H9 (cell line): ENCODE data around the gene R3HDM2. TPM values are rescaled to one million over a fixed set of nuclear protein-coding genes. Genes with fewer than 3 reads are reported as not detected.
"Not testable (repeated sequence)": the region's sequence is repeated elsewhere in the genome, so short reads cannot be mapped to it uniquely, and the experiment has no call there.

Source experiments
- DNase-seq: peaks from one replicate; pipeline ENCODE4 v3.0.0-alpha.2; 2017
- H2AFZ ChIP-seq: one replicate; pipeline ENCODE4 v1.6.1; 2013; ENCODE audit warnings: mild to moderate bottlenecking, low read length, control low read depth, moderate library complexity
- H2AK5ac ChIP-seq: 2 replicates; pipeline ENCODE4 v1.6.1; 2013; ENCODE audit warnings: low read length, control low read depth, mixed read lengths; ENCODE audit not compliant: insufficient read length
- H2BK120ac ChIP-seq: one replicate; pipeline ENCODE4 v1.6.1; 2013; ENCODE audit warnings: low read depth, mild to moderate bottlenecking, low read length, control low read depth, inconsistent platforms; ENCODE audit not compliant: poor library complexity, severe bottlenecking
- H2BK12ac ChIP-seq: 2 replicates; pipeline ENCODE4 v1.6.1; 2013; ENCODE audit warnings: low read length, control low read depth, mixed read lengths, low read depth; ENCODE audit not compliant: insufficient read length
- H2BK15ac ChIP-seq: 2 replicates; pipeline ENCODE4 v1.6.1; 2013; ENCODE audit warnings: low read depth, low read length, control low read depth
- H2BK20ac ChIP-seq: one replicate; pipeline ENCODE4 v1.6.1; 2013; ENCODE audit warnings: low read depth, mild to moderate bottlenecking, low read length, control low read depth, inconsistent platforms; ENCODE audit not compliant: poor library complexity, severe bottlenecking
- H2BK5ac ChIP-seq: 2 replicates; pipeline ENCODE4 v1.6.1; 2013; ENCODE audit warnings: low read length, control low read depth, mixed read lengths; ENCODE audit not compliant: insufficient read length
- H3K14ac ChIP-seq: 2 replicates; pipeline ENCODE4 v1.6.1; 2013; ENCODE audit warnings: low read length, control low read depth; ENCODE audit not compliant: insufficient read depth
- H3K18ac ChIP-seq: 2 replicates; pipeline ENCODE4 v1.6.1; 2013; ENCODE audit warnings: low read depth, mild to moderate bottlenecking, mixed read lengths, low read length, control low read depth; ENCODE audit not compliant: insufficient read length
- H3K23ac ChIP-seq: 2 replicates; pipeline ENCODE4 v1.6.1; 2013; ENCODE audit warnings: low read length, control low read depth, mixed read lengths, low read depth; ENCODE audit not compliant: insufficient read length
- H3K23me2 ChIP-seq: 2 replicates; pipeline ENCODE4 v1.6.1; 2013; ENCODE audit warnings: low read depth, mild to moderate bottlenecking, mixed read lengths, low read length, control low read depth; ENCODE audit not compliant: insufficient read length, poor library complexity, severe bottlenecking
- H3K27ac ChIP-seq: 2 replicates; pipeline ENCODE4 v1.5.1; 2013; ENCODE audit warnings: low read length, control low read depth, mixed read lengths, low read depth; ENCODE audit not compliant: insufficient read length
- H3K27me3 ChIP-seq: 2 replicates; pipeline ENCODE4 v1.6.1; 2013; ENCODE audit warnings: low read length, control low read depth, inconsistent platforms; ENCODE audit not compliant: insufficient read depth
- H3K4ac ChIP-seq: 2 replicates; pipeline ENCODE4 v1.6.1; 2013; ENCODE audit warnings: low read depth, mild to moderate bottlenecking, control low read depth, inconsistent platforms, low read length, moderate library complexity
- H3K4me1 ChIP-seq: 2 replicates; pipeline ENCODE4 v1.6.1; 2013; ENCODE audit warnings: low read length, control low read depth, inconsistent platforms; ENCODE audit not compliant: insufficient read depth
- H3K4me2 ChIP-seq: 2 replicates; pipeline ENCODE4 v1.6.1; 2013; ENCODE audit warnings: low read length, control low read depth, mixed read lengths; ENCODE audit not compliant: insufficient read length, insufficient read depth
- H3K56ac ChIP-seq: 2 replicates; pipeline ENCODE4 v1.6.1; 2013; ENCODE audit warnings: low read depth, mild to moderate bottlenecking, mixed read lengths, low read length, control low read depth; ENCODE audit not compliant: insufficient read length
- H3K79me1 ChIP-seq: 2 replicates; pipeline ENCODE4 v1.6.1; 2013; ENCODE audit warnings: low read depth, mild to moderate bottlenecking, moderate library complexity, low read length, control low read depth, inconsistent platforms; ENCODE audit not compliant: insufficient read depth, poor library complexity, severe bottlenecking
- H3K79me2 ChIP-seq: 2 replicates; pipeline ENCODE4 v1.6.1; 2013; ENCODE audit warnings: low read length, control low read depth, inconsistent platforms; ENCODE audit not compliant: insufficient read depth
- H3K9ac ChIP-seq: 2 replicates; pipeline ENCODE4 v1.6.1; 2013; ENCODE audit warnings: low read length, control low read depth, mixed read lengths; ENCODE audit not compliant: insufficient read length; ENCODE audit errors: extremely low read depth
- H3K9me3 ChIP-seq: one replicate; pipeline ENCODE4 v1.6.1; 2013; ENCODE audit warnings: low read depth, low read length, inconsistent platforms; ENCODE audit not compliant: control insufficient read depth
- H3T11ph ChIP-seq: one replicate; pipeline ENCODE4 v1.6.1; 2013; ENCODE audit warnings: mild to moderate bottlenecking, low read length, control low read depth, inconsistent platforms
- H4K20me1 ChIP-seq: one replicate; pipeline ENCODE4 v1.6.1; 2013; ENCODE audit not compliant: control insufficient read depth, insufficient read length, insufficient read depth
- H4K5ac ChIP-seq: 2 replicates; pipeline ENCODE4 v1.6.1; 2013; ENCODE audit warnings: low read depth, mild to moderate bottlenecking, mixed read lengths, low read length, control low read depth; ENCODE audit not compliant: insufficient read length
- H4K8ac ChIP-seq: replicated peaks from 2 replicates; pipeline ENCODE4 v1.6.1; 2013; ENCODE audit warnings: low read length, control low read depth, mixed read lengths, low read depth; ENCODE audit not compliant: insufficient read length
- H4K91ac ChIP-seq: 2 replicates; pipeline ENCODE4 v1.6.1; 2013; ENCODE audit warnings: low read depth, mild to moderate bottlenecking, moderate library complexity, mixed read lengths, low read length, control low read depth; ENCODE audit not compliant: insufficient read length
- H3K27ac Mint-ChIP-seq, 3 experiments: 2 replicates in 2 of 3; 3 replicates in 1 of 3; pipeline ENCODE4 v1.8.0; 2020 to 2021; ENCODE audit warnings: mixed read lengths in 3 of 3, mild to moderate bottlenecking in 1 of 3, moderate library complexity in 1 of 3
- H3K27me3 Mint-ChIP-seq: 2 replicates; pipeline ENCODE4 v1.8.0; 2021; ENCODE audit warnings: low read depth, mild to moderate bottlenecking, moderate library complexity, mixed read lengths
- H3K36me3 Mint-ChIP-seq, 3 experiments: 2 replicates in 2 of 3; 3 replicates in 1 of 3; pipeline ENCODE4 v1.8.0; 2020 to 2021; ENCODE audit warnings: low read depth in 3 of 3, mixed read lengths in 3 of 3; ENCODE audit not compliant: insufficient read depth in 1 of 3
- H3K4me1 Mint-ChIP-seq, 2 experiments: 2 replicates each; pipeline ENCODE4 v1.8.0; 2020; ENCODE audit warnings: mixed read lengths in 2 of 2
- H3K4me3 Mint-ChIP-seq, 2 experiments: 2 replicates in 1 of 2; 3 replicates in 1 of 2; pipeline ENCODE4 v1.8.0; 2020 to 2021; ENCODE audit warnings: mild to moderate bottlenecking in 2 of 2, mixed read lengths in 2 of 2, moderate library complexity in 1 of 2
- H3K9me3 Mint-ChIP-seq, 2 experiments: 2 replicates in 1 of 2; 3 replicates in 1 of 2; pipeline ENCODE4 v1.8.0; 2020; ENCODE audit warnings: mild to moderate bottlenecking in 2 of 2, mixed read lengths in 2 of 2, moderate library complexity in 1 of 2
- CTCF ChIP-seq: fragments of 200-600 bp; sonication (generic); conservative IDR thresholded peaks from 3 replicates; pipeline ENCODE4 v1.8.0; 2021; ENCODE audit warnings: antibody characterized with exemption, mild to moderate bottlenecking
- WGBS: extraction: QIAGEN DNeasy Blood & Tissue Kit; methylation state at CpG from one replicate; pipeline ENCODE4 v1.1.7; 2013; ENCODE audit warnings: missing lambda C conversion rate, low lambda C conversion rate, mixed read lengths; ENCODE audit not compliant: insufficient read length; ENCODE audit errors: extremely low coverage; 5-methylcytosine and 5-hydroxymethylcytosine counted together
- total RNA-seq: library from RNA; stranded (reverse); gene quantifications from 2 replicates; pipeline ENCODE4 v1.2.1, GENCODE V29; 2021

The R3HDM2 gene
- total RNA-seq, 1 experiment from 2014 or later, result 43.9 TPM

- H3K27ac Mint-ChIP-seq, result peak overlapping the region in 2 of 3 experiments; percentile 75 to 81; a peak in 2 of 7 replicates
Measured at GRCh38 chr12:57404966-57405640, 25.7 kb downstream of the R3HDM2 start.

GRCh38 chr12:57402156-57402555 lies 28.7 kb downstream of the R3HDM2 start:
- not testable (repeated sequence) for H2AK5ac ChIP-seq, H4K91ac ChIP-seq, H3K27ac ChIP-seq, H3K27ac Mint-ChIP-seq, H3K9me3 Mint-ChIP-seq, H2BK5ac ChIP-seq, H3K14ac ChIP-seq, H3T11ph ChIP-seq, H3K27me3 ChIP-seq, H3K9me3 ChIP-seq, H2AFZ ChIP-seq, H3K56ac ChIP-seq, H3K18ac ChIP-seq, H3K36me3 Mint-ChIP-seq, H3K4ac ChIP-seq, H3K27me3 Mint-ChIP-seq, H4K5ac ChIP-seq, H3K4me2 ChIP-seq, H3K79me2 ChIP-seq, H4K8ac ChIP-seq, H3K23ac ChIP-seq, H3K9ac ChIP-seq, H3K4me1 ChIP-seq, H3K4me3 Mint-ChIP-seq, H4K20me1 ChIP-seq, H2BK120ac ChIP-seq, H3K4me1 Mint-ChIP-seq, H3K79me1 ChIP-seq, H2BK12ac ChIP-seq, DNase-seq, H2BK20ac ChIP-seq, H2BK15ac ChIP-seq, H3K23me2 ChIP-seq
- no CpG with 5 or more reads among the region's 4 CpGs for WGBS

More at GRCh38 chr12:57404966-57405640, 25.7 kb downstream of the R3HDM2 start:
- no peak overlapping the region for H3K4me2 ChIP-seq
- no peaks in the 10 kb centered on the region for H3K79me2 ChIP-seq
- H2BK15ac ChIP-seq, result no peak overlapping the region
- H2BK120ac ChIP-seq, result no peak overlapping the region
- no peak overlapping the region for H2BK20ac ChIP-seq
- H3K23me2 ChIP-seq, result no peaks in the 10 kb centered on the region
- no peak overlapping the region for H3K23ac ChIP-seq
- H3K4ac ChIP-seq, result no peak overlapping the region
- no peak overlapping the region for H3K56ac ChIP-seq
- no peaks in the 10 kb centered on the region for H3K27me3 ChIP-seq
- no peak overlapping the region for H2BK12ac ChIP-seq
- Mint-ChIP-seq H3K36me3 (no peaks in the 10 kb centered on the region), H3K4me3 (no peak overlapping the region), H3K9me3 (no peaks in the 10 kb centered on the region), H3K27me3 (no peaks in the 10 kb centered on the region), H3K4me1 (peaks cover 9% of the 10 kb centered on the region in 2 experiments)
- H2AFZ ChIP-seq, result no peak overlapping the region
- no peak overlapping the region for H3K14ac ChIP-seq
- H3K4me1 ChIP-seq, result no peaks in the 10 kb centered on the region
- DNase-seq, result no peak
- no peak for TF ChIP-seq CTCF
- H2BK5ac ChIP-seq, result no peak overlapping the region
- no peak overlapping the region for H3T11ph ChIP-seq
- no peaks in the 10 kb centered on the region for H4K20me1 ChIP-seq
- no CpG with 5 or more reads among the region's 5 CpGs for WGBS
- H4K91ac ChIP-seq, result no peak overlapping the region
- H2AK5ac ChIP-seq, result no peak overlapping the region
- H4K5ac ChIP-seq, result no peak overlapping the region
- no peaks in the 10 kb centered on the region for H3K9me3 ChIP-seq
- H4K8ac ChIP-seq, result no peak overlapping the region
- no peak overlapping the region for H3K27ac ChIP-seq
- H3K9ac ChIP-seq, result no peak overlapping the region
- no peak overlapping the region for H3K18ac ChIP-seq
- H3K79me1 ChIP-seq, result peaks cover 5% of the 10 kb centered on the region
